ENCODE measurements around the gene PLXNB1. TPM values are rescaled to one million over a fixed set of nuclear protein-coding genes. Genes with fewer than 3 reads are reported as not detected.

The PLXNB1 gene
- total and polyA plus RNA-seq, 2 of the 13 experiments (the other 11 are each of a cell fraction or from before 2014, with no cell fraction given) = 86.0 to 143 TPM

DNA sequence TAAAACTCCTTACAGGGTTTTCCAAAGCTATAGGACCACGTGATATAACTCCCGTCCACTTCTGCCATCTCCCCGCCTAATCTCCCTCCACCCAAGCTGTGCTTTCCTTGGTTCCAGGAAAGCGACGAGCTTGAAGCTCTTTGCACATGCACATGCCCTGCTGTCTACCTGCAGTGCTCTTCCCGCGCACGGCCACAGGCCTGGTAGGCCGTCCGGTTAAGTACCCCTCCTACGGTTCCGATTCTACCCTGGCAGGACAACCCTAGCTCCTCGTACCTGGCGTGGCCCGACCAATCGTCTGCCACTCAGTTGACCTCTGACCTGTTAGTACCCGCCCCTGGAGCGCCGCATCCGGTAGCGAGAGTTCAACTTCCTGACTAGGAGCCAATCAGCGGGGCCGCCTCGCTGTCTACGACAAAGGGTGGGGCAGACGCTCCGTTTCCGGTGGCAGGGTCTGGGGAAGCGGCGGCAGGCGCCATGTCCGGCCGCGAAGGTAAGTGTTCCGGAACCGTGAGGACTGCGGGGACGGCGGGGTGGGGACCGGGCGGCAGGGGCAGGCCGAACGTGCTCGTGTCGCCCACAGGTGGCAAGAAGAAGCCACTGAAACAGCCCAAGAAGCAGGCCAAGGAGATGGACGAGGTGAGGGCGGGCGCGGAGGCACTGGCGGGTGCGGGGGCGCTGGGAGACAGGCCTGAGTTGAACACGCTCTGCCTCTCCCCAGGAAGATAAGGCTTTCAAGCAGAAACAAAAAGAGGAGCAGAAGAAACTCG lies 10.1 kb upstream of the PLXNB1 start, which contains the start of the genes CCDC51 and TMA7 (continued):
- TF ChIP-seq, protein P1, sequence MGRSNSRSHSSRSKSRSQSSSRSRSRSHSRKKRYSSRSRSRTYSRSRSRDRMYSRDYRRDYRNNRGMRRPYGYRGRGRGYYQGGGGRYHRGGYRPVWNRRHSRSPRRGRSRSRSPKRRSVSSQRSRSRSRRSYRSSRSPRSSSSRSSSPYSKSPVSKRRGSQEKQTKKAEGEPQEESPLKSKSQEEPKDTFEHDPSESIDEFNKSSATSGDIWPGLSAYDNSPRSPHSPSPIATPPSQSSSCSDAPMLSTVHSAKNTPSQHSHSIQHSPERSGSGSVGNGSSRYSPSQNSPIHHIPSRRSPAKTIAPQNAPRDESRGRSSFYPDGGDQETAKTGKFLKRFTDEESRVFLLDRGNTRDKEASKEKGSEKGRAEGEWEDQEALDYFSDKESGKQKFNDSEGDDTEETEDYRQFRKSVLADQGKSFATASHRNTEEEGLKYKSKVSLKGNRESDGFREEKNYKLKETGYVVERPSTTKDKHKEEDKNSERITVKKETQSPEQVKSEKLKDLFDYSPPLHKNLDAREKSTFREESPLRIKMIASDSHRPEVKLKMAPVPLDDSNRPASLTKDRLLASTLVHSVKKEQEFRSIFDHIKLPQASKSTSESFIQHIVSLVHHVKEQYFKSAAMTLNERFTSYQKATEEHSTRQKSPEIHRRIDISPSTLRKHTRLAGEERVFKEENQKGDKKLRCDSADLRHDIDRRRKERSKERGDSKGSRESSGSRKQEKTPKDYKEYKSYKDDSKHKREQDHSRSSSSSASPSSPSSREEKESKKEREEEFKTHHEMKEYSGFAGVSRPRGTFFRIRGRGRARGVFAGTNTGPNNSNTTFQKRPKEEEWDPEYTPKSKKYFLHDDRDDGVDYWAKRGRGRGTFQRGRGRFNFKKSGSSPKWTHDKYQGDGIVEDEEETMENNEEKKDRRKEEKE (IDR thresholded peaks at IDR 0.05) = no peak
- TF ChIP-seq ETV6 (CRISPR knock-in tag; conservative IDR thresholded peaks at IDR 0.05) (0 out of 2 replicates have a peak, but pooled peaks have one; percentile 63), ZNF280D (CRISPR knock-in tag; IDR thresholded peaks at IDR 0.05) (0 out of 2 replicates have a peak, but pooled peaks have one; percentile 68), SP140L (CRISPR knock-in tag; IDR thresholded peaks at IDR 0.05; ENCODE audit: borderline replicate concordance) (no peak), ZNF777 (CRISPR knock-in tag; IDR thresholded peaks at IDR 0.05) (peak; percentile 63), ZNF343 (CRISPR knock-in tag; IDR thresholded peaks at IDR 0.05) (peak; percentile 41; the same call in 1 of the 2 replicates), ZMYM4 (CRISPR knock-in tag; IDR thresholded peaks at IDR 0.05) (peak; percentile 88), NR2F2 (IDR thresholded peaks at IDR 0.05; ENCODE audit: borderline replicate concordance, low read depth) (peak; percentile 19; the same call in 1 of the 2 replicates), MAFG (CRISPR knock-in tag; IDR thresholded peaks at IDR 0.05) (no peak), ZMAT3 (CRISPR knock-in tag; conservative IDR thresholded peaks at IDR 0.05) (peak; percentile 84; the same call in 1 of the 2 replicates), ZNF891 (CRISPR knock-in tag; IDR thresholded peaks at IDR 0.05) (peak; percentile 84), ZNF776 (CRISPR knock-in tag; IDR thresholded peaks at IDR 0.05) (peak; percentile 81), KLF15 (CRISPR knock-in tag; IDR thresholded peaks at IDR 0.05; ENCODE audit: borderline replicate concordance) (peak; percentile 65; the same call in 1 of the 2 replicates)
- TF ChIP-seq, protein P2, sequence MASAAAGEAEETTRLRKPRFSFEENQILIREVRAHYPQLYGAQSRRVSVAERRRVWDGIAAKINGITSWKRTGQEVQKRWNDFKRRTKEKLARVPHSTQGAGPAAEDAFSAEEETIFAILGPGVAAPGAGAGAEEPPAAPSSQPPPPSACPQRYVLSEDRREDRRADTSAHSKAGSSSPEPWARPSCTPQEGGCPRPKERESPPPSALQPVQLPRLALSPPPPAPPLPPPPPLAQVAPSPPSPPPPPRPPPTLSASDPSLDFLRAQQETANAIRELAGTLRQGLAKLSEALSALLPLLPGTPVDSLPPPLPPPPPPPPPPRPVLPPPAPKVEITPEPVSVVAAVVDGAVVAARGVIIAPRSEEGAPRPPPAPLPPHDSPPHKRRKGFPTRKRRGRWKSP (CRISPR knock-in tag; IDR thresholded peaks at IDR 0.05) = peak; percentile 51; the same call in 1 of the 2 replicates
- TF ChIP-seq, protein P3, sequence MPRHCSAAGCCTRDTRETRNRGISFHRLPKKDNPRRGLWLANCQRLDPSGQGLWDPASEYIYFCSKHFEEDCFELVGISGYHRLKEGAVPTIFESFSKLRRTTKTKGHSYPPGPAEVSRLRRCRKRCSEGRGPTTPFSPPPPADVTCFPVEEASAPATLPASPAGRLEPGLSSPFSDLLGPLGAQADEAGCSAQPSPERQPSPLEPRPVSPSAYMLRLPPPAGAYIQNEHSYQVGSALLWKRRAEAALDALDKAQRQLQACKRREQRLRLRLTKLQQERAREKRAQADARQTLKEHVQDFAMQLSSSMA (CRISPR knock-in tag; IDR thresholded peaks at IDR 0.05) = 0 out of 2 replicates have a peak, but pooled peaks have one; percentile 18
- TF ChIP-seq, protein P4, sequence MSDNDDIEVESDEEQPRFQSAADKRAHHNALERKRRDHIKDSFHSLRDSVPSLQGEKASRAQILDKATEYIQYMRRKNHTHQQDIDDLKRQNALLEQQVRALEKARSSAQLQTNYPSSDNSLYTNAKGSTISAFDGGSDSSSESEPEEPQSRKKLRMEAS (IDR thresholded peaks at IDR 0.05) = peak; percentile 96
- TF ChIP-seq, protein P5, sequence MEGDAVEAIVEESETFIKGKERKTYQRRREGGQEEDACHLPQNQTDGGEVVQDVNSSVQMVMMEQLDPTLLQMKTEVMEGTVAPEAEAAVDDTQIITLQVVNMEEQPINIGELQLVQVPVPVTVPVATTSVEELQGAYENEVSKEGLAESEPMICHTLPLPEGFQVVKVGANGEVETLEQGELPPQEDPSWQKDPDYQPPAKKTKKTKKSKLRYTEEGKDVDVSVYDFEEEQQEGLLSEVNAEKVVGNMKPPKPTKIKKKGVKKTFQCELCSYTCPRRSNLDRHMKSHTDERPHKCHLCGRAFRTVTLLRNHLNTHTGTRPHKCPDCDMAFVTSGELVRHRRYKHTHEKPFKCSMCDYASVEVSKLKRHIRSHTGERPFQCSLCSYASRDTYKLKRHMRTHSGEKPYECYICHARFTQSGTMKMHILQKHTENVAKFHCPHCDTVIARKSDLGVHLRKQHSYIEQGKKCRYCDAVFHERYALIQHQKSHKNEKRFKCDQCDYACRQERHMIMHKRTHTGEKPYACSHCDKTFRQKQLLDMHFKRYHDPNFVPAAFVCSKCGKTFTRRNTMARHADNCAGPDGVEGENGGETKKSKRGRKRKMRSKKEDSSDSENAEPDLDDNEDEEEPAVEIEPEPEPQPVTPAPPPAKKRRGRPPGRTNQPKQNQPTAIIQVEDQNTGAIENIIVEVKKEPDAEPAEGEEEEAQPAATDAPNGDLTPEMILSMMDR (CRISPR knock-in tag; IDR thresholded peaks at IDR 0.05) = peak; percentile 19; the same call in 1 of the 2 replicates

All from HepG2 (cell line).